HK-2 (cell line): ENCODE results near the gene PAX2.

Experiments
- DNase-seq: peaks from one replicate; pipeline ENCODE4 v3.0.0-alpha.2; 2018; ENCODE audit not compliant: unreplicated experiment

The PAX2 gene

DNA sequence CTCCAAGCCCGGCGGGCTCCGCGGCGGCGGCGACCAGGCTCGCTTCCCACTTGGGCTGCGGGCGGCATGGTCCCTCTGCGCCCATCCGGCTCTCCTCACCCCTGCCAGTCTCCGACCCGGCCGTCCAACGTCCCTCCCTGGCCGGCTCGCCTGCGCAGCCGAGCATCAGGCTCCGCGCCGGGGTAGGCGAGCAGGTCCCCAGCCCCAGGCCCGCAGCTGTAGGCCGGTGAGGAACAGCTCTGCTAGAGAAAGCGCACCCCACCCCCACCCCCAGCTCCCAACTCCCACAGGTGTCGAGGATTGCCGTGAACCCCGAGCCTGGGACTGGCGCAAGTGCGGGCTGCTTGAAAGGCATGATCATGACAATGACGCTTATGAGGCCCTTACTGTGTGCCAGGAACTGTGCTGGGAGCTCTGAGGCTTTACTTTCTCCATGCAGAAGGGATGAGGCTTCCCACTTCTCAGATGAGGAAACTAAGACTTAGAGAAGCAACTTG is 20.8 kb upstream of the PAX2 start:
- no peak for DNase-seq

DNA sequence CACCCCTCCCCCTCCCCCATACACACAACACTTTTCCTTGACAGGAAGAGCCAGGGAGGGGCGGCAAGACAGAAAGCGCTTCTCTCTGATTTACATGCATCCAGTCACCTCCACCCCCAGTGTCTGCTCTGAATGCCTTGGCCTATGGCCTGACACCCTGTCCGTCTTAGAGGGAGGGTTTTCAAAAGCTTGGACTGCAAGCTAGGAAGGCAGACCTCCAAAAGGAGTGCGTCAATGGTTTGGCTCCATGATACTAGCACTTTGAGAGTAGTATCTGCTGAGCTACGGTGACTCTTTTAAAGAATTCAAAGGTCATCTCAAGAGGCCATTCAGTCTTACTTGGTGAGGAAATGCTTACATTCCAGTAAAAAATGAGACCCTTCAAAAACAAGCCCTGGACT is 20.3 kb upstream of the PAX2 start:
- DNase-seq: no peak

DNA sequence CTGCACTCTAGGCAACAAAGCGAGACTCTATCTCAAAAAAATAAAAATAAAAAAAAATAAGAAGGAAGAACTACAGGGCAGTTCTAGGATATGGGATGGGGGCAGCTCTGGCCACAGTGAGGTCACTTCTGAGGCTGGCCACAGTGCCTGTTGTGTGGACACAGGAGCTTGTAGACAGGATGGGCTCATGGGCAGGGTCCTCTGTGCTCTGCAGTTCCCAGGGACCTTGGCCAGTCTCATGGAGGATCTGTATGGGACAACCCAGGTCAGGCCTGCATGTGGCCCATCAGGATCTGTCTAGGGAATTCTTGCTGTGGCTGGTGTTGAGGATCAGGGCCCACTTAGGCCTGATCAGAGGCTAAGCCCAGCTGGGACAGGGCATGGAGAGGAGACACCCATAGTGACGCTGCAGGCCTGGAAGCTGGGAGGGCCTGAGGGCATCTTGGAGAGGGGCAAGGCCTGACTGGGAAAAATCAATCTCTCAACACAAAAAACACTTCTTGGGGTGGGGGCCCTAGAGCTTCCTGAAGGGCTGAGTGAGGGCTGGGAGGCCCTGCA is 19.4 kb upstream of the PAX2 start:
- no peak for DNase-seq

DNA sequence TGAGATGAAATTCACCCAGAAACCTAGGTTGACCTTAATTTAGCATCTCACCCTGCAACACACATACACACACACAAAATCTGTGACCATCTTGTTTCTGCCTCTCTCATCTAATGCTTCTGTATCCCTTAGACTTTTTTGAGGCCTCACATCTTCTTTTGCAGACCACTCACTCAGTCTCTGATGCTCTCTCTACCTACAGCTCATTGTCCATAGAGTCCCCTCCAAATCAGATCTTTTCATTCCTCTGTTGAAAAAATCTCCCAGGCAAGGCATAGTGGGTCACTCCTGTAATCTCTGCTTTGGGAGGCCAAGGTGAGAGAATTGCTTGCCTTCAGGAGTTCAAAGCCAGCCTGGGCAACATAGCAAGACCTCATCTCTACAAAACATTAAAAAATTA is 17.6 kb upstream of the PAX2 start:
- DNase-seq: no peak

DNA sequence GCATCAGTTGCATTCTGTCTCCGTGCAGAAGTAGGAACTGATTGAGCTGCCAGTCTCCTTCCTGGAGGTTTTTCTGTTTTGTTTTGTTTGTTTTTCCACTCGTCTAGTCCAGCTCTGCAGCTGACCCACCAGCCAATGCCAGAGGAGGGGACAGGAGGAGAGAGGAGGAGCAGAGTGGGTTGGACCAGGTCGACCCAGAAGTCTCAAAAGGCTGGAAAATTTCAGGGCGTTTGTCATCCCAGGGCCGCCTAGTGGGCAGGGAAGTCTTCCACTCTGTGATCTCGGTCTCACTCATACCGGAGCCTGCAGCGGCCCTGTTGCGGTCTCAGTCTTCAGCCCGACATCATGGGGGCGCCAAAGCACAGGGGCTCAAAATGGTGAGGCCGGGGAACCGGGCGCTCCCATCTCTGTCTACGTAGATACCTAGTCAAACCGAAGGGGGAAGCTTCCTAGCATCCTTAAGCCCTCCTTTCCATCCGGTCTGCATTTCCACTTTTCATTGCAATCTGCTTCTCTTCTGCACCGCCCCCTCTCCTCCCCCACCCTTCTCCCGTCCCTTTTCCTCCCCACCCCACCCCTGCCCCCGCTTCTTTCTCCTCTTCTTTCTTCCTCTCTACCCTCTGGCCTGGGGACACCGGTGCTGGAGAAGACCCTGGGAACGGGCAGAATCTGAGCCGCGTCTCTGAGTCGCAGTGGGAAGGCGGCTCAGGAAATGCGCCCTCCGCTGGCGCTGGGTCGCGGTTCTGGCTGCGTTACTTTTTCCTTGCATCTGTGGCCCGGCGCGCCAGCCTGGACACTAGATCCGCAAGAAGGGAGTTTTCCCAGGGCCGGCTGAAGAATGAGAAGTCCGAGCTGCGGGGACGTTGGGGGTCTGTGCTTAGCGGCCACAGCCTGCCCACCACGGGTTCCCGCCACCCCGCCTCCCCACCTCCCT is 16.2 kb upstream of the PAX2 start:
- peak; percentile 76 for DNase-seq

DNA sequence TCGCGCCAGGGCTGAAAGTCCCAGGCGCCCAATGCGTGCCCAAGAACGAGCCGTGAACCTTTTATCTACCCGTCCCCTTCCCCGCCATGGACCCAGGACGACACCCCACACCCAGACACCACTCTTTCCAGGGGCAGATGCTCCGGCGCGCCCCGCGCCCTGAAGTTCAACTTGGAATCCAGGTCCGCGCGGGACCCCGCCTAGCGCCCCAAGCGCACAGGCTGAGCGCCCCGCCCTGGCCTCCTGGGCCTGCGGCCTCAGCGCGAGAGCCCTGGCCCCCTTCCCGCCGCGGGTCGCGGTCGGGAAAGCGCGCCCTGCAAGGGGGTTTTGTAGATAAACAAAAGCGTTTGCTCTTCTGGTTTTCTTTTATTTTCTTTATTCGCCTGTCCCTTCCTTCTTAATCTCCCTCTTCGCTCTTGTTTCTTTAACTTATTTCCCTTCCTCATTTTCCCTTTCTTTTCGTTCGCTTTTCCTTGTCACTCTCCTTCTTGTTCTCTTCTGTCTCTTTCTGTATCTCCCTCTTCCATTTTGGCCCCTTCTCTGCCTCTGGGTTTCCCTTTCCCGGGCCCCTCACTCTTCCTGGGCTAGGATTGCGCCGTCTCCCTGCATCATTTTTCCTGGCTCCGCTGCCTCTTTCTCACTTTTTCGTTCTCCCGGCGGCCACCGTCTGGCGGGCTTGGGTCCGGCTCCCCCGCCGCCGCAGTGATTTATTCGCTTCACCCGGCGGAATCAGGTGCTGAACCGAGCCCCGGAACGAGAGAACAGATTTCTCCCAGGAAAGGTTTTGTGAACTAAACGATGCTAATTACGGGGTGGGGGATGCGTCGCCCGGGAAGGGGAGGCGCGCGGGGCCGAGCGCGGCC is 15.3 kb upstream of the PAX2 start:
- no peak for DNase-seq

DNA sequence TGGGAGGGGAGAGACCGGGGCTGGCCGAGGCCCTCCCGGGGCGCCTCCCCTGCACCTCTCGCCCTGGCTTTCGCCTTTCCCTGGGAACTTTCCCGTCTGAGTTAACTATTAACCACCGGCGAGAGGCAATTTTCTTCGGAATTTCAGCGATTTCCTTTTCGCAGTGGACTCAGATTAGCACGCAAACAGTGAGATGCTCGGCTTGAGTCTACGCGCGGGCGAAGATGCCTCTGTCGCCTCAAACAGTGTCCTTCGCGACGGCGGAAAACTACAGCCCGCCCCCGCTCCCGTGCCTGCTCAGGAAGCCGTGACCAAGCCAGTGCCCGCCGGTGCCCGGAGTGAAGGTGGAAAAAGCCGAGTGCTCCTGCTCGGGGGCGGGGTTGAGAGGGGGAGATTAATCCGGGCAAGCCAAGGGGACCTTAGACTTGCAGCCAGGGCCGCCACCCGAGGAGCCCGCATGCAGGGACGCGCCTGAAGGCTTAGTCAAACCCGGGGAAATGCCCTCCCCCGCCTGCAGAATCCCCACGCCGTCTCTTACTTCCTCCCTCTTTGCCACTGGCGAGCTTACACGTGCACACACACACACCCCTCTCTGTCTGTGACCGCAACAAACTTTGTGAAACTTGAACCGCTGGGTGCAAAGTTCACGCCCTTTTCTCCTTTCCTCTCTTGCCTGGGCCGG is 14.5 kb upstream of the PAX2 start:
- peak; percentile 77 for DNase-seq

DNA sequence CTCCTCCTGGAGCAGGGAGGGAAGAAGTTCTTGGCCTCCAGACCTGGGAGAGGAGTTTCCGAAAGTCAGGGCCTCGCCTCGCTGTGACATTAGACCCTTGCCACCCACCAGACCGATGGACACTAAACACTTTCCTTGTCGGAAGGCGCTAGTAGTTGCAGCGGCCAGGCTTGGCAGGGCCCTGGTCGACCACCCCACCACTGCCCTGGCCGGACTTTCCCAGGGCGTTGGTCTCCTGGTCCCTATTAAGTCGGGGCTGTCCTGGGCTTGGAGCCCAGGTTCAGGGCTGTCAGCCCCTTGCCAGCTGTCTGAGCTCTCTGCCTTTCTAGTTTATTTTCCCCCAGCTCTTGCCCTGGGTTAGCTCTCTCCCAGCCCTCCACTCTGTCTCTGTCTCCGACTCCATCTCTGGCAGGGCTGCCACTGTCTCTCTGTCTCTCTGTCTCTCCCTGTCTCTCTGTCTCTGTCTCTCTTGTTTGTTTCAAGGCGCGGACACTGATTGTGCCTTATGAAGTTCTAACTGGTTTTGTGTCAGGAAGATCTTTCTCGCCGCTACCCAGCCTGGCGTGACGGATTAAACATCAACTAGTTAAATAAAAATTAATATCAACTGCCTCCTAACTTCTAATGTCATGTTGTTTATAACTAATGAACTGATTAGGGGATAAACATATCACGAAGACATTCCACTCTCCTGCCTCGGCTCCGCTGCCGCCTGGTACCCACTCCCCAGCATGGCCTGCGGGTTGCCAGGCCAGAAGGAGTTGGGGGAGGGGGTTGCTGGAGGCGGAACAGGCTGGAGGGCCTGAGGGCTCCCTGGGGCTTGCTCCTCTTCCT is 13.8 kb upstream of the PAX2 start:
- DNase-seq: no peak

DNA sequence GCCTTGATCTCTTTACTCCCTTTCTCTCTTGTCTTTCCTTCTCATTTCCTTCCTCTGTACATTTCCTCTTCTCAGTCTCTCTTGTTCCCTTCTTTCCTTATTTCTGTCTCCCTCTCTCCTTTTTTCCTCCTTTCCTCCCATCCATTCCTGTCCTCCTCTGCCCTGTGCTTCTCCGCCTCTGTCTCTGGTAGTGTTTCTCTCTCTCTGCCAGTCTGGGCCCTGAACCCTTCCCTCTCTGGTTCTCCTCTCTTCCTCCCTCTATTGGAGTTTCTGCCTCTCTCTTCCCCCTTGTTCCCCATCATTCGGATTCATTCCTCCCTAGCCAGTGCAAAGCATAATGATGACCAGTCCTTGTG is 13.2 kb upstream of the PAX2 start:
- no peak for DNase-seq

DNA sequence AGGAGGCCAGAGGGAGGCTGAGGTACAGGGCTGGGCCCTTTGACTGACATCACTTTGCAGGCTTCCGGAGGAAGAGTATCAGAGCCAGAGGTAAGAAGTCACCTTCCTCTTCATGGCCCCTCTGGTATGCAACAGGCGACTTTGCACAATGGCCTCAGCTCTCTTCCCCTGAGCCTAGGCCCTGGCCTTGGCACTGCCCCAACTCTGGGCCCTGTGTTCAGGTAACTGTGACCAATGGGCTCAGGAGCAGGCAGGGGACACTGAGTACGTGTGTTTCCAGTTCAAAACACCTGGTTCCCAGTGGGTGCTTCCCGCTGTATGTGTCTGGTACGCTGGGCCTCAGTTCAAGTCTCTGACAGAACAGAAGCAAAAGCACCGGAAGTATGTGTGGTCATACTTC is 12.1 kb upstream of the PAX2 start:
- DNase-seq: no peak

DNA sequence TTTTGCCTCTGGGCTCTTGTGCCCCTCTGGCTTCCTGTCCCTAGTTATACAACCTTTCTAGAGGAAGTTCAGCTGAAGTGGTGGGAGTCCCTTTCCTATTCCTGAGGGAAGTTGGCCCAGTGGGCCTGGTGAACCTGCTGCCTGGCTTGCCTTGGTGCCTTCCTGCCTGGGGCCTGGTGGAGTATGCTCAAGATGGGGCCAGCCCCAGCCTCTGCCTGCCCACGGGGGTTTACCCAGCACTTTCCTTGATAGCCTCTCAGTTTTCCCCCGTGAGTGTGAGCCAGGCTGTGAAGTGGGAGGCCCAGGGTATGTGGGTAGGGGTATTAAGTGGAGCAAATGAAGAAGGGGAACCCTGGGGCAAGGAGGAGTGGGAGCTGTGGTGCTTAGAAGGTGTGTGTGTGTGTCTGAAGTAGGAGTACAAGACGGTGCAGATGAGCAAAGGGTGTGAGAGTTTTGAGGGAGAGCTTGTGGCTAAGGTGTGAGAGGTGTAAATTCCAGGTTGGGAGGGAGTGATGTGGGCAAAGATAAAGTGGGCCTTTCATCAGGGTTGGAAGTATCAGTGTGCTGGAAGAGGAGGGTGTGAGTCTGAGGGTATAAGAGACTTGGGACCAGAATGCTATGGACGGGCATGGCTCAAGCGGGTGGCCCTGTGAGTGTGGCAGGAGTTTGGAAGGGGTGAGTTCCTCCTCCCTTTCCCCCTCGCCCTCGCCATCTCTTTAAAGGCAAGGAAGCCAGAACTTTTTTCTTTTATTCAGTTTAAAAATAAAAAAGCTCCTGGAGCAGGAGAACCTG is 10.9 kb upstream of the PAX2 start:
- DNase-seq: no peak

DNA sequence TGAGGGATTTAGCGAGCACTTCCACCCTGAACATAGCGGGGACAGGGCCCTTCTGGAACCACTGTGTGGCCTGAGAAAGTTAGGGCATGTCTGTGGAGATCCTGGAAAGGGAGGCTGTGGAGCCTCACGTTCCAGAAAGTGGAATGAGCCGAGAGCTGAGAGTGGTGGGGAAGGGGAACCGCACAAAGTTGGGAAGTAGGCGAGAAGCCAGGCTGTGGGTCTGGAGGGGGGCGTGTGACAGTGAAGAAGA is 10.4 kb upstream of the PAX2 start:
- no peak for DNase-seq

DNA sequence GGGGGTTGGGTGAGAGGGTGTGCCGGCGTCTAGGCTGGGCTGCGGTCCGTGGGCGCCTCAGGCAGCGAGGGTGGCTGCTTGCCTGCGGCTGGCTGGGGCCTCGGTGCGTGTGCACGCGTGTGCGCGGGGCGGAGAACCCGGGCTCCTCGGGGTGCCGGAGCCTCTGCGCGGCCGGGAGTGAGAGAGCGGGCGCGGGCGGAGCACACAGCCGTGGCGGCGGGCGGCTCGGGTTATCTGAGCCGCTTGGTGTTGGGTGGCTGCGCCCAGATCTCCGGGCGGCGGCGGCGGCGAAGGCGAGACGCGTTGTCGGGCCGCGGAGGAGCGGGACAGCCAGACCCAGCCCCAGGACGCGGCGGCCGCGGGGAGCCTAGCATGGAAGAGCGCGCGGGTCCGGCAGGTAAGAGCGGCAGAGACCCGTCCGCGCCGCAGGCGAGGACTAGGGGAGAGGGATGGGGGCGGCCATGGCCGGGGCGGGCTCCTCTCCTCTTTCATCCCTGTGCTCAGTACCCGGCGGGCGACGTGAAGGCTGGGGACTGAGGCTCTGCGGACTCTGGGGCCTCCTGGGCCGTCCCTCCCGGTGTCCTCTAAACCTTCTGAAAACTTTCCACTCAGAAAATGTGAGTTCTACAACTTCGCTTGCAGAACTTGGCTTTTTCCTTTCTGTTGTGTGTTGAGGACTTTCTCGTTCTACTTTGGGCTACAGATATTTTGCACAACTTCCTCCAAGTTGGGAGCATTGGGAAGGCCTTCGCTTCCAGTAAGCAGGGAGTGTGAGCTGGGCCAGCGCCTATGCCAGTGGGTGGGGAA is 9.8 kb upstream of the PAX2 start:
- no peak for DNase-seq

DNA sequence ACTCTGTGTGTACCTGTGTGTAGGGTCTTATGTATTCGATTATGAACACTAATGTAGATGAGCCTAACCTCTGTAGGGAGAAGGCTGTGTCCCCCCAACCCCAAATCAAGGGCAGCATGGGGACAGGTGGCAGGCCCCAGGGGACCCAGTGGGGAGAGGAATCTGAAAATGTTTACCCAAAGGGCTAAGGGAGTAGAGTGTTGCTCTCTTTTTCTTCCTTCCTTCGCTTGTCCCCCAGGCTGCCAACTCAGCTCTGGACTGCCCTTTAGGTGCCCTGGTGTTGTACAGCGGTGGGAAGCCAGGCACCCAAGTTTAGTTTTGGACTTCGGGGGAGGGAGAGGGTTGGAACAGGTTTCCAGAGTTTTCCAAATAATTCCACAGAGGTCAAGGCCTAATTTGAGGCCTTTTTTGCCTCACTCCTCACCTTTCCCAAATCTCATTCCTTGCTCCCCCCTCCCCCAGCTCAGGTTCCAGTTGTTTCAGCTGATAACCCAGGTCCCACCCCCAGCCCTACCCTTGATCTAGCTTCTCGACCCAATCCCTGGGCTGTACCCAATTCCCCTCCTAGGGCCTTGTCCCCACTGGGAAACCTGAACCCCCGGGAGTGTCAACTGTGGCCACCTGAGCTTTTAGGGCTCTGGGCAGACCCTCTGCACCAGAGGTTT is 9.1 kb upstream of the PAX2 start:
- DNase-seq: no peak

DNA sequence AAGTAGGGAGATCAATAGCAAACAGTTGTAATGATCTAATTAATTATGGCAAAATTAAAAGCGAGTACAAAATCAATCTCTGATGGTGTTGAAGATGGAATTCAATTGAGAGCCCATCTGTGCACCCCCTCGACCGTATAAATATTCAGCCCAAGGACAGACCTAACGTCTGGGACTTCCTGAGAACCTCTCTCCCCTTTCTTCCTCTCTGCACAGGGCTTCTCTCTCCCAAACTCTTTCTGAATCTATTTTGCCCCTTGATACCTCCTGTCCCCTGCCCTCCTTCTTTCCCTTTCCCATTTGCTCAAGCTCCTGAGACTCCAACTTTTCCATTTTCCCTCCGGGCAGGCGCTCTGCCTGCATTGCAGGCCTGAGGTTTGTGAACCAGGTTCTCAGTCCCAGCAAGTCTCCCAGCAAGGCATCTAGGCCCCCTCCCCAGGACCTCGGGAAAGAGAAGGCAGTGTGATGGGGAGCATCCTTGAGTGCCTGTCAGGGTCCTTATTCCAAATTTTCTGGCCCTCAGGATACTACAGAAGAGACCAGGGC is 8.5 kb upstream of the PAX2 start:
- no peak for DNase-seq

DNA sequence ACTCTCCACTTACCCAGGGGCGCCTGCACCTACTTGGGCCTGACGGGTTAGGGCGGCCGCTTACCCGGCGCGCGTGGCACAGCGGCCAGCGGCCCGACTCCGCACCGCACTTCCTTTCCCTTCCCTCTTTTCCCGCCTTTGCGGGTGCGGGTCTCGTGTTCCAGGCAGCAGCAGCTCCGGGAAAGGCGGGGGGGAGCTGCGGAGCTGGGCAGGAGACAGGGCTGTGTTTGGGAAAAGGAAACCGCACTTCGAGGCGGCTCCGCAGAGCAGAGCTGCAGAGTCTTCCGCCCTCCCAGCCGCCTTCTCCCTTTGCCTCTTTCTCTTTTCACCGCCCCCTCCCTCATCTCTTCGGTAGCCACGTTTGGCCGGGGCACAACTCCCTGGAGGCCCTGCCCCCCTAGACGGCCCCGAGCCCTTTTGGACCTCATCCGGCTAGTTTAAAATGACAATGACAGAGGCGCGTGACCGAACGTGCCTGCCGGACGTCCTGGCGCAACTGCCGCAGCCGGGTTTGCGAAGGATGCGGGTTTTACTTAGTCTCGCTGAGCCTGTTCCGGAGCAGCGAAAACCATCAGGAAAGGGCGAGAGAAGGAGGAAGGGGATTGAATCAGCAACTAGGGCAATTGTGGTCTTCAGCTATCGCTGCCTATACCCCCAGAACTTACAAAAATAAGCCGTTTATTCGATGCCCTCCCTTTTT is 7.9 kb upstream of the PAX2 start:
- DNase-seq: no peak

DNA sequence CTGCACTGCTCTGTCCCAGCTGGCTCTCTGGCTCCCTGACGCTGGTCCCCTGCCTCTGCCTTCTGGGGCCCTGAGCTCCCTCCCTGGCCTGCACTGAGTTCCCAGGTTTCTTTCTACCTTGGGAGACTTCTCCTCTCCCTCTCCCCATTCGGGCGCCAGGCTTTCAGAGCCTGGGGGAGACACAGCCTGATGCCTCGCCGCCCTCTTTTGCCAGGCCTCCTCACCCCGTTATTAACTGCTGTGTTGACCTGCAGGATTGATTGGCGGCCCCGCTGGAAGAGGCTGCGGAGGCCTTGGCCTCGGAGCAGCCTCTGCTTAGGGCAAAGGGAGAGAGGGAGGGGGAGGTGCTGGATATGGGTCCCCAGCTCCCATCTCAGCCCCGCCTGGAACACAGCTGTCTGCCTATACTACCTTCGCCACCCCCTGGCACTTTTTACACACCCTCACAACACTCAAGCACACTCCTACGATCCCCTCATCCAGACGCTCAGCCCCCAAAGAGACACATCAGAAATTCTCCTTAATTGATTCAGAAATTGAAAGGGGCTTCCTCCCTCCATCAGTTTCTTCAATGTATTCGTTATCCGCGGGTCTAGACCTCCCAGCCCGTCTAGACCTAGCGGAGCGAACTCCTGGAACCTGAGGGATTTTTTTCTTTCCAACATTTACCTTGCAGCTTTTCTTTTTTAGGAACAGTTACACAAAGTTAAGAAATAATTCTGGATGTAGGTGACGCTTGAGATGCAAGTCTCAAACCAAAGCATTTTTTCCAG is 7.1 kb upstream of the PAX2 start:
- no peak for DNase-seq
